ENCODE results near the gene YTHDF1. TPM values are rescaled to one million over a fixed set of nuclear protein-coding genes. Genes with fewer than 3 reads are reported as not detected.

YTHDF1 gene
- total RNA-seq, 1 donor from 2014 or later = 20.4 TPM

GRCh38 chr20:63182946-63183415 is 33.0 kb downstream of the YTHDF1 start:
- DNase-seq (ENCODE audit: low read depth) = no peak
- no peak for TF ChIP-seq CTCF (conservative IDR thresholded peaks at IDR 0.05; ENCODE audit: low read depth, low read length)

GRCh38 chr20:63182425-63182824 is 33.5 kb downstream of the YTHDF1 start:
- TF ChIP-seq CTCF (conservative IDR thresholded peaks at IDR 0.05; ENCODE audit: low read depth, low read length) = no peak
- no peak for DNase-seq (ENCODE audit: low read depth)
- no peak overlapping the region for H3K4me3 ChIP-seq (ENCODE audit: low read depth, low read length)

More at GRCh38 chr20:63182946-63183415, 33.0 kb downstream of the YTHDF1 start:
- H3K4me3 ChIP-seq (ENCODE audit: low read depth, low read length) = no peak overlapping the region

GRCh38 chr20:63181226-63181625 is 34.7 kb downstream of the YTHDF1 start:
- no peak for TF ChIP-seq CTCF (conservative IDR thresholded peaks at IDR 0.05; ENCODE audit: low read depth, low read length)
- no peak overlapping the region for H3K4me3 ChIP-seq (ENCODE audit: low read depth, low read length)
- DNase-seq (ENCODE audit: low read depth) = no peak

- no peak overlapping the region for H3K4me3 ChIP-seq (ENCODE audit: low read depth, low read length)
- no peak for TF ChIP-seq CTCF (conservative IDR thresholded peaks at IDR 0.05; ENCODE audit: low read depth, low read length)
- DNase-seq (ENCODE audit: low read depth) = no peak
These were observed 35.3 kb downstream of the YTHDF1 start for GRCh38 chr20:63180569-63181185.

GRCh38 chr20:63179687-63180568 is 36.0 kb downstream of the YTHDF1 start:
- no peak overlapping the region for H3K4me3 ChIP-seq (ENCODE audit: low read depth, low read length)
- no peak for DNase-seq (ENCODE audit: low read depth)

More at GRCh38 chr20:63179687-63180568, 36.0 kb downstream of the YTHDF1 start:
- TF ChIP-seq CTCF (conservative IDR thresholded peaks at IDR 0.05; ENCODE audit: low read depth, low read length) = no peak

Measured in epithelial cell of proximal tubule (primary cell).